ENCODE measurements around the gene ALDH2.
"Not testable (repeated sequence)": the region's sequence is repeated elsewhere in the genome, so short reads cannot be mapped to it uniquely, and the experiment has no call there.

Gene ALDH2

DNA sequence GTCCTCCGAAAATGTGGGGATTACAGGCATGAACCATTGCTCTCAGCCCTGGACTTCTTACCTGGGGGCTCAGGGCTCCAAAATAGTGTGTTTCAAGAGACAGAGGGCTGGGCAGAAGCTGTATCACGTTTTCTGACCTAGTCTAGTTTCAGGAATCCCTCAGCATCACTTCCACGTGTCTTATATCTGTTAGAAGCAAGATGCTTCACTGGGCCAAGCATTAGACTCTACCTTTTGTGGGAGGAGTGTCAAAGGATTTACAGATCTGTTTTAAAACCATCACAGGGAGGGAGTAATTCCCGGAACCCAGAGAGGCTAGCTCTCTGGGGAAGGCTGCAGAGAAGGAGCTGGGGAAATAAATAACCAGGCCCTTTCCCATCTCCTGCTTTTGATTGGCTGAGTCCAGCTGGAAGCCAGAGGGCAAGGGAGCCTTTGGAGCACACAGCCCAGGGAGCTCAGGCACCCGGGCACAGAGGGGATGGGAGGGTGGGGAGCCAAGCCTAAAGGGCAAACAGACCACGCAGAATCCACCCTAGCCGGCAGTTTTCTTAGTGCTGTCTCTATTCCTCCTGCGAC lies 33.3 kb upstream of the ALDH2 start:
- H3F3A ChIP-seq (ENCODE audit: low read depth), result no peaks in the 10 kb centered on the region
- H3K4me1 ChIP-seq (ENCODE audit: insufficient read depth, low read length, poor library complexity, severe bottlenecking), result no peaks in the 10 kb centered on the region
- H4K20me1 ChIP-seq (ENCODE audit: insufficient read depth, low read length, poor library complexity, severe bottlenecking), result no peaks in the 10 kb centered on the region
- H3K9me2 ChIP-seq (replicated peaks; ENCODE audit: low read depth, low read length), result no peaks in the 10 kb centered on the region
- H3K9me3 ChIP-seq (ENCODE audit: insufficient read depth, low read depth, low read length), result no peaks in the 10 kb centered on the region
- H3K79me2 ChIP-seq (ENCODE audit: insufficient read depth, low read length), result no peaks in the 10 kb centered on the region
- no peak overlapping the region for H3K4me2 ChIP-seq (ENCODE audit: low read depth, low read length, poor library complexity, severe bottlenecking)
- H3K36me3 ChIP-seq (ENCODE audit: insufficient read depth, low read length), result no peaks in the 10 kb centered on the region
- H3K4me3 ChIP-seq (ENCODE audit: low read length, poor library complexity, severe bottlenecking), result no peak overlapping the region
- TF ChIP-seq EZH2phosphoT487 (IDR thresholded peaks at IDR 0.05; ENCODE audit: borderline replicate concordance), result no peak
- TF ChIP-seq, protein P1, sequence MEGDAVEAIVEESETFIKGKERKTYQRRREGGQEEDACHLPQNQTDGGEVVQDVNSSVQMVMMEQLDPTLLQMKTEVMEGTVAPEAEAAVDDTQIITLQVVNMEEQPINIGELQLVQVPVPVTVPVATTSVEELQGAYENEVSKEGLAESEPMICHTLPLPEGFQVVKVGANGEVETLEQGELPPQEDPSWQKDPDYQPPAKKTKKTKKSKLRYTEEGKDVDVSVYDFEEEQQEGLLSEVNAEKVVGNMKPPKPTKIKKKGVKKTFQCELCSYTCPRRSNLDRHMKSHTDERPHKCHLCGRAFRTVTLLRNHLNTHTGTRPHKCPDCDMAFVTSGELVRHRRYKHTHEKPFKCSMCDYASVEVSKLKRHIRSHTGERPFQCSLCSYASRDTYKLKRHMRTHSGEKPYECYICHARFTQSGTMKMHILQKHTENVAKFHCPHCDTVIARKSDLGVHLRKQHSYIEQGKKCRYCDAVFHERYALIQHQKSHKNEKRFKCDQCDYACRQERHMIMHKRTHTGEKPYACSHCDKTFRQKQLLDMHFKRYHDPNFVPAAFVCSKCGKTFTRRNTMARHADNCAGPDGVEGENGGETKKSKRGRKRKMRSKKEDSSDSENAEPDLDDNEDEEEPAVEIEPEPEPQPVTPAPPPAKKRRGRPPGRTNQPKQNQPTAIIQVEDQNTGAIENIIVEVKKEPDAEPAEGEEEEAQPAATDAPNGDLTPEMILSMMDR (conservative IDR thresholded peaks at IDR 0.05; ENCODE audit: low read length), result no peak
- no peak overlapping the region for H3K9ac ChIP-seq (ENCODE audit: low read depth, low read length, poor library complexity, severe bottlenecking)
- no peaks in the 10 kb centered on the region for H3K27me3 ChIP-seq (ENCODE audit: insufficient read depth, low read length, poor library complexity, severe bottlenecking)
- H2AFZ ChIP-seq (ENCODE audit: low read length), result no peak overlapping the region

- H4K20me1 ChIP-seq (ENCODE audit: insufficient read depth, low read length, poor library complexity, severe bottlenecking); H3K27me3 ChIP-seq (ENCODE audit: insufficient read depth, low read length, poor library complexity, severe bottlenecking); H3F3A ChIP-seq (ENCODE audit: low read depth); H3K9me3 ChIP-seq (ENCODE audit: insufficient read depth, low read depth, low read length); H3K36me3 ChIP-seq (ENCODE audit: insufficient read depth, low read length); H2AFZ ChIP-seq (ENCODE audit: low read length); H3K4me3 ChIP-seq (ENCODE audit: low read length, poor library complexity, severe bottlenecking); H3K4me2 ChIP-seq (ENCODE audit: low read depth, low read length, poor library complexity, severe bottlenecking); H3K79me2 ChIP-seq (ENCODE audit: insufficient read depth, low read length); H3K9me2 ChIP-seq (replicated peaks; ENCODE audit: low read depth, low read length); H3K9ac ChIP-seq (ENCODE audit: low read depth, low read length, poor library complexity, severe bottlenecking): not testable (repeated sequence)
- peaks cover 14% of the 10 kb centered on the region for H3K4me1 ChIP-seq (ENCODE audit: insufficient read depth, low read length, poor library complexity, severe bottlenecking)
Observed at GRCh38 chr12:111739524-111739923, 27.2 kb upstream of the ALDH2 start.

GRCh38 chr12:111741235-111741812 lies 25.4 kb upstream of the ALDH2 start:
- Histone ChIP-seq H3K36me3 (ENCODE audit: insufficient read depth, low read length) (no peaks in the 10 kb centered on the region; the same call in 1 of the 2 replicates), H3K79me2 (ENCODE audit: insufficient read depth, low read length) (no peaks in the 10 kb centered on the region), H3K27me3 (ENCODE audit: insufficient read depth, low read length, poor library complexity, severe bottlenecking) (no peaks in the 10 kb centered on the region), H3F3A (ENCODE audit: low read depth) (no peaks in the 10 kb centered on the region; the same call in 1 of the 2 replicates), H3K4me3 (ENCODE audit: low read length, poor library complexity, severe bottlenecking) (peak overlapping the region; percentile 38), H2AFZ (ENCODE audit: low read length) (no peak overlapping the region), H3K9me2 (replicated peaks; ENCODE audit: low read depth, low read length) (no peaks in the 10 kb centered on the region), H3K4me2 (ENCODE audit: low read depth, low read length, poor library complexity, severe bottlenecking) (peak overlapping the region; percentile 72), H3K4me1 (ENCODE audit: insufficient read depth, low read length, poor library complexity, severe bottlenecking) (peaks cover 14% of the 10 kb centered on the region), H3K9me3 (ENCODE audit: insufficient read depth, low read depth, low read length) (no peaks in the 10 kb centered on the region), H4K20me1 (ENCODE audit: insufficient read depth, low read length, poor library complexity, severe bottlenecking) (no peaks in the 10 kb centered on the region), H3K9ac (ENCODE audit: low read depth, low read length, poor library complexity, severe bottlenecking) (peak overlapping the region; percentile 27)
- TF ChIP-seq, protein P1 (conservative IDR thresholded peaks at IDR 0.05; ENCODE audit: low read length), result no peak
- TF ChIP-seq EZH2phosphoT487 (IDR thresholded peaks at IDR 0.05; ENCODE audit: borderline replicate concordance), result no peak

DNA sequence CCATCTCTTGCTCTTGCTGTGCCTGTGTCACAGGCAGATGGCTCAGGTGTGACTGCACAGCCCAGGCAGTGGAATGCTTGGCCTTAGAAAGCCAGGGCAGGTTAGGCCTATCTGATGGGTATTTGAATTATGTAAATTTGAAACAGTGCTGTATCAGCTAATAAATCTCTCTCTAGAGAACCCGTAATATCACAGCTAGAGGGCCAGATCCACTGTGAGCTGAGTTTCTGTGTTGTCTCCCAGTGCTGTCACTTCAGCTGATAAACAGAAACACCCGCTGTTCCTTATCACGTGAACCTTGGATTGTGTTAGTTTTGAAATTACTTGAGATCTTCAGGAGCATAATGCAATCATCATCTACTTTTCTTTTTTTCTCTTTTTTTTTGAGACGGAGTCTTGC lies 21.5 kb upstream of the ALDH2 start:
- no peaks in the 10 kb centered on the region for H3K9me2 ChIP-seq (replicated peaks; ENCODE audit: low read depth, low read length)
- H3K9ac ChIP-seq (ENCODE audit: low read depth, low read length, poor library complexity, severe bottlenecking), result no peak overlapping the region
- H3K27me3 ChIP-seq (ENCODE audit: insufficient read depth, low read length, poor library complexity, severe bottlenecking), result no peaks in the 10 kb centered on the region
- TF ChIP-seq EZH2phosphoT487 (IDR thresholded peaks at IDR 0.05; ENCODE audit: borderline replicate concordance), result no peak
- TF ChIP-seq, protein P1 (conservative IDR thresholded peaks at IDR 0.05; ENCODE audit: low read length), result no peak
- H4K20me1 ChIP-seq (ENCODE audit: insufficient read depth, low read length, poor library complexity, severe bottlenecking), result no peaks in the 10 kb centered on the region
- no peaks in the 10 kb centered on the region for H3K79me2 ChIP-seq (ENCODE audit: insufficient read depth, low read length)
- H3K9me3 ChIP-seq (ENCODE audit: insufficient read depth, low read depth, low read length), result no peaks in the 10 kb centered on the region
- no peaks in the 10 kb centered on the region; the same call in 1 of the 2 replicates for H3K36me3 ChIP-seq (ENCODE audit: insufficient read depth, low read length)
- no peak overlapping the region for H3K4me2 ChIP-seq (ENCODE audit: low read depth, low read length, poor library complexity, severe bottlenecking)
- peaks cover 14% of the 10 kb centered on the region for H3K4me1 ChIP-seq (ENCODE audit: insufficient read depth, low read length, poor library complexity, severe bottlenecking)
- H3K4me3 ChIP-seq (ENCODE audit: low read length, poor library complexity, severe bottlenecking), result no peak overlapping the region
- H3F3A ChIP-seq (ENCODE audit: low read depth), result no peaks in the 10 kb centered on the region; the same call in 1 of the 2 replicates
- H2AFZ ChIP-seq (ENCODE audit: low read length), result no peak overlapping the region

Measured in Loucy (cell line).